ENCODE results near the gene GABRR2. TPM values are rescaled to one million over a fixed set of nuclear protein-coding genes. Genes with fewer than 3 reads are reported as not detected.

GABRR2 gene
- total RNA-seq, 1 donor from 2014 or later: 1.8 TPM

DNA sequence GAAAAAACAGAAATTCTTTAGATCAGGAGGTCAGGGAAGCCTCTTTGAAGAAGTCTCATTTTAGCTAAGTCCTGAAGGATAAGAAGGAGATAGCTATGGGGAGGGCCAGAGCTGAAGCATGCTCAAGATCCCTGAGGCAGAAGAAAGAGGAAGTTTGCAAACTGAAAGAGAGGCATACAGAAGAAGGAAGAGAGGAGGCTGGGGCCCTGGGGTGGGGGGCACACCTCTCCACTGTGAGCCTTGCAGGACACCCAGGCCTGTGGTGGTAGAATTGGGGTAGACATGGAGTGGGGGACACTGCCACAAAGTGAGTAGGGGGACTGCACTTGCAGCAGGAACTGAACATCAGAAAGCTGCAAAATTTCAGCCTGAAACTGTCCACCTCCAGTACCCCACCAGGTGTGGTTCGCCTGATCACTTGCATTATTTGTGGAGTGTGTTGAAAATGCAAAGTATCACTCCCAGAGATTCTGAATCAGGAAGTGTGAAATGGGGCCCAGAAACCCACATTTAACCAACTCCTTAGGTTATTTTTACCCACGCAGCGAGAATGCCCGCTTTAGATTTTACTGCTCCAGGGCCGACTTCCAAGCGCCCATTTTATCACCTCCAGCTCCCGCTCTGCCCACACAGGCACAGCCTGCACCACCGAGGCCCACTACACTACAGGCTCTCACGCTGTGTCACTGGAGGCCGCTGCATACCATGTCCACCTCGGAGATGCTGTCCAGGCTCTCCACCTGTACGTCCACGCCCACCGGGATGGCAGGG, 44.0 kb downstream of the GABRR2 start:
- H3K36me3 Mint-ChIP-seq (ENCODE audit: low read depth): no peaks in the 10 kb centered on the region
- CTCF ChIA-PET: interaction anchor here (1.1 to 1.2 kb wide), 2 partner anchors 11 to 13 kb away, joined by 3 read pairs; no protein-coding TSS in a partner anchor
- TF ChIP-seq, protein P1, sequence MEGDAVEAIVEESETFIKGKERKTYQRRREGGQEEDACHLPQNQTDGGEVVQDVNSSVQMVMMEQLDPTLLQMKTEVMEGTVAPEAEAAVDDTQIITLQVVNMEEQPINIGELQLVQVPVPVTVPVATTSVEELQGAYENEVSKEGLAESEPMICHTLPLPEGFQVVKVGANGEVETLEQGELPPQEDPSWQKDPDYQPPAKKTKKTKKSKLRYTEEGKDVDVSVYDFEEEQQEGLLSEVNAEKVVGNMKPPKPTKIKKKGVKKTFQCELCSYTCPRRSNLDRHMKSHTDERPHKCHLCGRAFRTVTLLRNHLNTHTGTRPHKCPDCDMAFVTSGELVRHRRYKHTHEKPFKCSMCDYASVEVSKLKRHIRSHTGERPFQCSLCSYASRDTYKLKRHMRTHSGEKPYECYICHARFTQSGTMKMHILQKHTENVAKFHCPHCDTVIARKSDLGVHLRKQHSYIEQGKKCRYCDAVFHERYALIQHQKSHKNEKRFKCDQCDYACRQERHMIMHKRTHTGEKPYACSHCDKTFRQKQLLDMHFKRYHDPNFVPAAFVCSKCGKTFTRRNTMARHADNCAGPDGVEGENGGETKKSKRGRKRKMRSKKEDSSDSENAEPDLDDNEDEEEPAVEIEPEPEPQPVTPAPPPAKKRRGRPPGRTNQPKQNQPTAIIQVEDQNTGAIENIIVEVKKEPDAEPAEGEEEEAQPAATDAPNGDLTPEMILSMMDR (IDR thresholded peaks at IDR 0.05): no peak
- DNase-seq: no peak
- no peak overlapping the region for H3K27ac Mint-ChIP-seq
- peaks cover 15% of the 10 kb centered on the region for H3K4me1 Mint-ChIP-seq
- H3K9me3 Mint-ChIP-seq: no peaks in the 10 kb centered on the region
- POLR2A ChIA-PET: interaction anchor here (0.6 kb wide), 1 partner anchor 32 kb away, joined by 3 read pairs; no protein-coding TSS in a partner anchor
- peak overlapping the region; percentile 26 for H3K4me3 Mint-ChIP-seq
- intact Hi-C loops (cut with micrococcal nuclease): no loop called here
- ATAC-seq (ENCODE audit: low read depth): no peak
- H3K27me3 Mint-ChIP-seq: no peaks in the 10 kb centered on the region

DNA sequence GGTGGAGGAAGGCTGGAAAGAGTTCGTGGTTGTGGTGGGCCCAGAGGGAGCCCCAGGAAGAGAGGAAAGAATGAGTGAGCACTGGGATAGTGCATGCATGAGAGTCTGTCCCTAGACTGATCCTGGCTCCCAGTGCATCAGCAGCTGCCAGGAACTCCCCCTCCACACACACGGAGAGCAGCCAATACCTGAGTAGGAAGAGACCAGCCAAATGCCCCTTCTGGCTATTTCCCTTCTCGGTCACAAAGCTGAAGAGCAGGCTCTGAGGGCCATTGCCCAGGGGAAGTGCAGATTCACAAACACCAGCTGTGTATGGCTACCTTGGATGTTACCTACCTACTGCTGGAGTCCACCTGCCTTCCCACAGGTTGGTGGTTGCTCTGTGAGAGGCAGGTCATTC, 45.1 kb downstream of the GABRR2 start:
- ChIA-PET CTCF (interaction anchor here (1.2 kb wide), 1 partner anchor 14 kb away, joined by 3 read pairs; no protein-coding TSS in a partner anchor), POLR2A (no interaction called here)
- no peak for DNase-seq
- Mint-ChIP-seq H3K27ac (no peak overlapping the region), H3K4me1 (peaks cover 15% of the 10 kb centered on the region), H3K9me3 (no peaks in the 10 kb centered on the region), H3K36me3 (ENCODE audit: low read depth) (no peaks in the 10 kb centered on the region), H3K27me3 (no peaks in the 10 kb centered on the region), H3K4me3 (no peak overlapping the region)
- intact Hi-C loops (cut with micrococcal nuclease): no loop called here
- ATAC-seq (ENCODE audit: low read depth): no peak
- TF ChIP-seq, protein P1 (IDR thresholded peaks at IDR 0.05): no peak

DNA sequence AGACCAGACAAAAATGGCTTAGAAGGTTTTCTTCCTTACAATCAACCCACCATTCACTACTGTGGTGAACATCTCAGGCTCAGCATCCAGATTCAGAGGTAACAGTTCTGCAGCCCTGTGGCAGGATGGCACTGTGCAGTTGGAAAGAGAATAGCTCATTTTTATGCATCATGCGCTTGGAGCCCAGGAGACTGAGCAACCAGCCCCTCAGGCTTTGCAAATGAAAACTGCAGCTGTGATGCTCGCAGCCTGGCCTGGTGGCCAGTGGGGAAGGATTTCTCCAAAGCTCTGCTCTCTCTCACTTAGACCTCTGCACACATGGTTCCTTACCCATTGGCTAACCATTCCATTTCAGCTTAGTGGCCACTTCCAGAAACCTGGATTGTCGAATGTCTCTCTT, 45.8 kb downstream of the GABRR2 start:
- TF ChIP-seq, protein P1 (IDR thresholded peaks at IDR 0.05): no peak
- intact Hi-C loops (cut with micrococcal nuclease): no loop called here
- ChIA-PET POLR2A (no interaction called here), CTCF (no interaction called here)
- H3K4me1 Mint-ChIP-seq: peaks cover 15% of the 10 kb centered on the region
- no peaks in the 10 kb centered on the region for H3K9me3 Mint-ChIP-seq
- H3K36me3 Mint-ChIP-seq (ENCODE audit: low read depth): no peaks in the 10 kb centered on the region
- no peak for ATAC-seq (ENCODE audit: low read depth)
- H3K4me3 Mint-ChIP-seq: no peak overlapping the region
- no peak for DNase-seq
- no peak overlapping the region for H3K27ac Mint-ChIP-seq
- H3K27me3 Mint-ChIP-seq: no peaks in the 10 kb centered on the region

DNA sequence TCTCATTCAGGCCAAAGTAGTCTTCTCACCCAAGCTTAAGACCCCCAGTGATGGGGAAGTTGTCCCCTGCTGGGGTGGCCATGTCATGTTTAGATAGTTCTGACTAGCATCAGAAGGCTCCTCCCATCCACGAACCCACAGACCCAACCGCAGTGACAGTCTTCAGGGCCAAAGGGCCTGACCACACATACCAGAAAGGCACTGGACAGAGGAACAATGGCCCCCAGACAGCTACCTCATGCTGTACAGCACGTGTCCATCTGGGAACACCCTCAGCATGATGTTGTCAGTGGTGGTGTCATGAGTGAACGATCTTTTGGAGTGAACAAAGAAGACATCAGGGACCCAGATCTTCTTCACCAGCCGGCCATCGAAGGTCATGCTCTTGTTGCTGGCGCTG, 46.3 kb downstream of the GABRR2 start:
- ATAC-seq (ENCODE audit: low read depth) (no peak), DNase-seq (no peak)
- CTCF ChIA-PET: no interaction called here
- Mint-ChIP-seq H3K27me3 (no peaks in the 10 kb centered on the region), H3K4me1 (peaks cover 15% of the 10 kb centered on the region), H3K36me3 (ENCODE audit: low read depth) (no peaks in the 10 kb centered on the region), H3K9me3 (no peaks in the 10 kb centered on the region), H3K4me3 (no peak overlapping the region), H3K27ac (no peak overlapping the region)
- POLR2A ChIA-PET: no interaction called here
- TF ChIP-seq, protein P1 (IDR thresholded peaks at IDR 0.05): no peak
- intact Hi-C loops (cut with micrococcal nuclease): no loop called here

DNA sequence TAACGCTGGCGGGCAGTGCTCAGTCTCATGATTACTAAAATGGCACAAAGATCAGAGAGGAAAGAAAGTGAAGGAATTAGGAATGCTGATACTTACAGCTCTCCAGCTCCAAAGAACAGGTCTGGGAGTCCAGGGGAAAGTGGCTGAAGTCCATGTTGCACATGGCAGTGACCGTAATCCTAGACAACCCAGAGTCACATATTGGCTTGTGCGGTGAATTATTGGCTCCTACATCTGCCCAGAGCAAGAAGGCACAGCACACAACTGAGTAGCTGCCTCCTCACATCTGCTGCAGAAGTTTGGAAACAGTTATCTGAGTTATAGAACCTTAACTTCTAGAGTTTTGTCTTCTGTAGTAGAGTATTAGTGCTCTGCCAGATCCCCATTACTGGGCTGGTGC, 47.2 kb downstream of the GABRR2 start:
- H3K27ac Mint-ChIP-seq: no peak overlapping the region
- ATAC-seq (ENCODE audit: low read depth) (no peak), DNase-seq (no peak)
- TF ChIP-seq, protein P1 (IDR thresholded peaks at IDR 0.05): no peak
- no peaks in the 10 kb centered on the region for H3K9me3 Mint-ChIP-seq
- no peak overlapping the region for H3K4me3 Mint-ChIP-seq
- H3K27me3 Mint-ChIP-seq: no peaks in the 10 kb centered on the region
- H3K36me3 Mint-ChIP-seq (ENCODE audit: low read depth): no peaks in the 10 kb centered on the region
- POLR2A ChIA-PET: interaction anchor here (0.6 kb wide), 1 partner anchor 18 kb away, joined by 6 read pairs; no protein-coding TSS in a partner anchor
- intact Hi-C loops (cut with micrococcal nuclease): no loop called here
- CTCF ChIA-PET: no interaction called here
- peaks cover 15% of the 10 kb centered on the region for H3K4me1 Mint-ChIP-seq
